Measurements from ENCODE around the gene DUSP5.

The DUSP5 gene

DNA sequence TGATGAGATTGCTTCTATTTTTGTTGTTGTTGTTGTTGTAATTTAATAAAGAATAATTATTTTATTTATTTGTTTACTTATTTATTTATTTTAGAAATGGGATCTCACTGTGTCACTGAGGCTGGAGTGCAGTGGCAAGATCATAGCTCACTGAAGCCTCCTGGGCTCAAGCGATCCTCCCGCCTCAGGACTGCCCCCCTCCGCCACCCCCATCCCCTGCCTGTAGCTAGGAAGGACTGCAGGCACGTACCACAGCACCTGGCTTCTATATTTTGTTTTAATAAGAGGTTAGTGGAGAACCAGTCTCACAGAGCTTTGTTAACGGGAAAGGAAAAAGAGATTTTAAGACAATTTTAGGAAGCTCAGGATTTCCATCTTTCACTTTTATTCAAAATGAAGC is 50.3 kb downstream of the DUSP5 start:
- no peak for DNase-seq

DNA sequence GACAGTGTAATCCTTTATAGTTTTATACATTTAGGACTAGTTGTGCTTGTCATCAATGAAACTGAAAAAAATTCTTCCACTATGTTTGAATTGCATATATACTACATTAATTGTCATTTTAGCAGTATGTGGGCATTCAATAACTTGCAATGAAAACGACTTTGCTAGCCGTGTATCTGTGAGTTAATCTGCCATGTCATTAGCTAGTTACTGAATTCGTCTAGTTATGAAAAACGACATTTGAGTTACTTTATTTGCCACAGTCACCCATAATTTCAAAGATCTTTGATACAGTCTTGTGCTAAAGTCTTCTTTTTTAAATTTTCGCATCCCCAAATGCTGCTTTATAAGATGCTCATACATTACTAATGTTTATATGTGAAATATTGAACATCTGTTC is 51.5 kb downstream of the DUSP5 start:
- no peak for DNase-seq

DNA sequence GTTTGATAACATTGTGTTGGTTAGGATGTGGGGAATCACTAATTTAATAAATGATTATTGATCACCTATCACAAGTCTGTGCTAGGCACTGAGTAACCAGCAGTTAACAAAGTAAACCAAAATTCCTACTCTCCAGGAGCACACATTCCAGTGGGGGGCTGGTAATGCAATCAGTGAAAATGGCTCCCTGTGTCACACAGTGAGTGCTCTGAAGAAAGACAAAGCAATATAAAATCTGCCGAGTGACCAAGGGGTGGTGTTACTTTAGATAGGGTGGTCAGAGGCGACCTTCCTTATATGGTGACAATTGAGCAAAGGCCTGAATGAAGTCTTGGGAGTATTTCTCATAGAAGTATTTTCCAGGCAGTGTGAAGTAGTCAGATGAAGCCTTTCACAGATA is 56.2 kb downstream of the DUSP5 start:
- no peak for DNase-seq

DNA sequence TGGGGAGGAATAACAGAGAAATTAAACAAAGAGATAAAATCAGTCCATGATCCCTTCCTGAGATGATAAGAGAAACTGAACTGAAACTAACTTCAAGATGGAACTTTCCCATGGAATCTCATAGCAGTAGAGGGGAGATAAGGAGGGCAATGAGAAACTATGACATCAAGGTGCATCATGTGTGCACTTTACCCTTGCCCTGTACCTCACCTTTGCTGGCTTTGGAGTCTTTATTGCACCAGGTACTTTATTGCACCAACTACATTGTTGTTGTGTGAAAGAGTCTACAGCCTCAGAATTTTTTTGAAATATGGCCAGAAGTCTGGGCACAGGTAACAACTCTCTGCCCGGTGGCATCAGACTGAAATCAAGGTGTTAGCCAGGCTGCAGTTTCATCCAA is 58.6 kb downstream of the DUSP5 start:
- no peak for DNase-seq

DNA sequence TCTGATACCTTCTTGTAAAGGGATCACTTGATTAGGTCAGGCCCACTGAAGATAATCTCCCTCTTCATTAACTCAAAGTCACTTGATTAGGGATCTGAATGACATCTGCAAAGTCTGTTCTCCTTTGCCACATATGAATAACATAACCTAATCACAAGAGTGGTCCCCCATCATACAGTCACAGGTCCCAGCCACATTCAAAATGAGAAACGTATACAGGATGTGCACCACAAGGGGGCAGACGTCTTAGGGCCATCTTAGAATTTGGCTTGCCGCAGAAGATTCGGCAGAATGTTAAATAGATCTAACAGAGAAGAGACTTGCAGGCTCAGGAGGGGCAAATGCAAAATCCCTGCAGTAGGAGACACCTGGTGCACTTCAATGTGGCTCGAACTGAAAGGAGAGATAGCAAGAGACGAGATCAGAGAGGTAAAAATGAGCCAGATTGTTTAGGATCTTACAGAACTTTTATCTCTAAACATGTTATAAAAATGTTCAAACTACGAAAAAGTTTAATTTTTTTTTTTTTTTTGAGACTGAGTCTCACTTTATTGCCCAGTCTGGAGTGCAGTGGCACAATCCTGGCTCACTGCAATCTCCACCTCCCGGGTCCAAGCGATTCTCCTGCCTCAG is 59.4 kb downstream of the DUSP5 start:
- peak; percentile 80 for DNase-seq

DNA sequence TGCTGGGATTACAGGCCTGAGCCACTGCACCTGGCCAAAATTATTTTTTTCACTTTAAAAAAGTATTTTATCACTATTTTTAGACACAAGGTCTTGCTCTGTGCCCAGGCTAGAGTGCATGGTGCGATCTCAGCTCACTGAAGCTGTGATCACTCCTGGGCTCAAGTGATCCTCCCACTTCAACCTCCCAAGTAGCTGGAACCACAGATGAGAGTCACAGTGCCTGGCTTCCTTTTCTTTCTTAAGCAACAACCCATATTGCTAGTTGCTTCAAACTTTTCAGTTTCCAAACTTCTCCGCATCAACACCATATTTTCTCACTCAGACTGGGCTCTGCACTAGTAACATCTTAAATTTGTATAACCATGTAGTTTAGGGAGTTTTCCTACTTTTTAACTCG is 60.3 kb downstream of the DUSP5 start:
- no peak for DNase-seq

DNA sequence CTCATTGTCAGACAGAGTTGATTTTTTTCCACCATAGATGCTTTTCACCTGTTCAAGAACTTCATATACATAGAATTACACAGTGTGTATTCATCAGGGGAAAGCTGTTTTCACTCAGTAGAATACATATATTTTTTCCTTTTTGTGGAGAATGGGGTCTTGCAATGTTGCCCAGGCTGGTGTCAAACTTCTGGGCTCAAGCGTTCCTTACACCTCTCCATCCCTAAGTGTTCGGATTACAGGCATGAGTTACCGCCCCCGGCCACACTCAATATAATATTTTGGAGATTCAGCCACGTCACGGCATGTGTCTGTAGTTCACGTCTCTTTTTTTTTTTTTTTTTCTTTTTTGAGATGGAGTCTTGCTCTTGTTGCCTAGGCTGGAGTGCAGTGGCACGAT is 62.3 kb downstream of the DUSP5 start:
- DNase-seq, result no peak

All from CD4-positive, alpha-beta T cell treated with Interleukin-17A for 4 hours (primary cell).